Muscle of leg (tissue), 11 donors: Measurements from ENCODE around the gene CALML3. TPM values are rescaled to one million over a fixed set of nuclear protein-coding genes. Genes with fewer than 3 reads are reported as not detected.

Experiments used
- DNase-seq: peaks from one replicate; pipeline ENCODE4 v3.0.0; 2013
- H3K27ac ChIP-seq: one replicate; pipeline ENCODE4 v1.5.1; 2013; ENCODE audit warnings: mild to moderate bottlenecking, low read length, control low read depth
- H3K27me3 ChIP-seq: one replicate; pipeline ENCODE4 v1.6.1; 2013; ENCODE audit warnings: low read length; ENCODE audit not compliant: control insufficient read depth, insufficient read depth
- H3K36me3 ChIP-seq: one replicate; pipeline ENCODE4 v1.6.1; 2013; ENCODE audit warnings: low read length; ENCODE audit not compliant: control insufficient read depth, insufficient read depth
- H3K4me1 ChIP-seq: one replicate; pipeline ENCODE4 v1.6.1; 2013; ENCODE audit warnings: low read length; ENCODE audit not compliant: control insufficient read depth, insufficient read depth
- H3K4me3 ChIP-seq: one replicate; pipeline ENCODE4 v1.5.1; 2013; ENCODE audit warnings: low read length, control low read depth
- H3K9me3 ChIP-seq: replicated peaks from 2 replicates; pipeline ENCODE4 v1.6.1; 2013; ENCODE audit warnings: low read depth, low read length; ENCODE audit not compliant: control insufficient read depth
- WGBS: methylation state at CpG from one replicate; pipeline ENCODE4 v1.1.5; 2013; ENCODE audit warnings: missing lambda C conversion rate; ENCODE audit not compliant: insufficient coverage; 5-methylcytosine and 5-hydroxymethylcytosine counted together
- polyA plus RNA-seq, 8 donors: library from polyadenylated mRNA; unstranded; fragments of 120-200 nt; gene quantifications; one replicate each; pipeline versions ENCODE4 v1.2.1 to v1.2.3, GENCODE V29; 2013; ENCODE audit warnings: inconsistent platforms in 1 of 8, low replicate concordance in 1 of 8; ENCODE audit not compliant: insufficient read length in 8 of 8, insufficient read depth in 1 of 8
- total RNA-seq: library from RNA; stranded (reverse); fragments of 120-200 nt; gene quantifications from one replicate; pipeline ENCODE4 v1.2.4, GENCODE V29; 2013

CALML3 gene
- total and polyA plus RNA-seq, 9 donors = 0.09 to 0.79 (median 0.33) TPM; not detected in 1

GRCh38 chr10:5499493-5500140, 25.1 kb upstream of the CALML3 start, which contains the start of gene CALML5:
TSS of gene CALML5 (minus strand) at chr10:5499570. CDS start at chr10:5499438, 132 bp downstream.
- no peak for DNase-seq
- WGBS = 100% methylated on average over 3 of the region's 10 CpGs
- Histone ChIP-seq H3K36me3 (no peaks in the 10 kb centered on the region), H3K4me1 (peaks cover 8% of the 10 kb centered on the region), H3K9me3 (no peaks in the 10 kb centered on the region), H3K4me3 (no peak within 1 kb of the TSS), H3K27ac (no peak within 1 kb of the TSS), H3K27me3 (no peaks in the 10 kb centered on the region)

- 91% methylated on average over 4 of the region's 7 CpGs for WGBS
- Histone ChIP-seq H3K4me3 (no peak overlapping the region), H3K36me3 (no peaks in the 10 kb centered on the region), H3K27ac (no peak overlapping the region), H3K4me1 (peaks cover 8% of the 10 kb centered on the region), H3K27me3 (no peaks in the 10 kb centered on the region), H3K9me3 (no peaks in the 10 kb centered on the region)
- no peak for DNase-seq
Observed at GRCh38 chr10:5500162-5500670, 24.5 kb upstream of the CALML3 start.

- Histone ChIP-seq H3K36me3 (no peaks in the 10 kb centered on the region), H3K27me3 (no peaks in the 10 kb centered on the region), H3K4me3 (no peak overlapping the region), H3K4me1 (peaks cover 8% of the 10 kb centered on the region), H3K9me3 (no peaks in the 10 kb centered on the region), H3K27ac (no peak overlapping the region)
- WGBS = 38% methylated on average over 2 of the region's 5 CpGs
- DNase-seq = no peak
Observed at GRCh38 chr10:5500910-5501309, 23.9 kb upstream of the CALML3 start.

GRCh38 chr10:5502061-5502521, 22.7 kb upstream of the CALML3 start:
- Histone ChIP-seq H3K9me3 (no peaks in the 10 kb centered on the region), H3K4me3 (no peak overlapping the region), H3K27ac (no peak overlapping the region), H3K36me3 (no peaks in the 10 kb centered on the region), H3K27me3 (no peaks in the 10 kb centered on the region), H3K4me1 (peaks cover 8% of the 10 kb centered on the region)
- DNase-seq = no peak
- 59% methylated on average over 10 of the region's 12 CpGs for WGBS

GRCh38 chr10:5502571-5503476, 21.9 kb upstream of the CALML3 start:
- 80% methylated on average over 10 of the region's 14 CpGs for WGBS
- no peaks in the 10 kb centered on the region for H3K9me3 ChIP-seq
- no peak overlapping the region for H3K4me3 ChIP-seq
- H3K27ac ChIP-seq = no peak overlapping the region
- H3K4me1 ChIP-seq = peaks cover 8% of the 10 kb centered on the region
- H3K36me3 ChIP-seq = no peaks in the 10 kb centered on the region
- DNase-seq = no peak
- no peaks in the 10 kb centered on the region for H3K27me3 ChIP-seq

GRCh38 chr10:5503477-5503835, 21.3 kb upstream of the CALML3 start:
- Histone ChIP-seq H3K4me3 (no peak overlapping the region), H3K4me1 (peaks cover 8% of the 10 kb centered on the region), H3K27me3 (no peaks in the 10 kb centered on the region), H3K9me3 (no peaks in the 10 kb centered on the region), H3K36me3 (no peaks in the 10 kb centered on the region), H3K27ac (no peak overlapping the region)
- no peak for DNase-seq
- WGBS = no CpG with 5 or more reads among the region's 3 CpGs

GRCh38 chr10:5504146-5505072, 20.4 kb upstream of the CALML3 start:
- Histone ChIP-seq H3K36me3 (no peaks in the 10 kb centered on the region), H3K4me1 (peaks cover 8% of the 10 kb centered on the region), H3K27ac (no peak overlapping the region), H3K27me3 (no peaks in the 10 kb centered on the region), H3K4me3 (no peak overlapping the region), H3K9me3 (no peaks in the 10 kb centered on the region)
- DNase-seq = no peak
- WGBS = 83% methylated on average over 10 of the region's 18 CpGs

GRCh38 chr10:5506246-5506645, 18.5 kb upstream of the CALML3 start:
- H3K4me1 ChIP-seq = peaks cover 6% of the 10 kb centered on the region
- no peaks in the 10 kb centered on the region for H3K27me3 ChIP-seq
- WGBS = no CpG with 5 or more reads among the region's 2 CpGs
- DNase-seq = no peak
- H3K36me3 ChIP-seq = no peaks in the 10 kb centered on the region
- H3K9me3 ChIP-seq = no peaks in the 10 kb centered on the region
- no peak overlapping the region for H3K27ac ChIP-seq
- no peak overlapping the region for H3K4me3 ChIP-seq

GRCh38 chr10:5506751-5507648, 17.8 kb upstream of the CALML3 start:
- 87% methylated on average over 12 of the region's 19 CpGs for WGBS

More at GRCh38 chr10:5506751-5507648, 17.8 kb upstream of the CALML3 start:
- Histone ChIP-seq H3K27ac (no peak overlapping the region), H3K9me3 (no peaks in the 10 kb centered on the region), H3K4me1 (peaks cover 4% of the 10 kb centered on the region), H3K27me3 (no peaks in the 10 kb centered on the region), H3K4me3 (no peak overlapping the region), H3K36me3 (no peaks in the 10 kb centered on the region)
- no peak for DNase-seq
